Measurements from ENCODE around the gene DSG1. TPM values are rescaled to one million over a fixed set of nuclear protein-coding genes. Genes with fewer than 3 reads are reported as not detected.

The DSG1 gene
- total RNA-seq, 1 donor: not detected

GRCh38 chr18:31354990-31355389 is 37.0 kb downstream of the DSG1 start:
- Histone ChIP-seq H3K27ac (ENCODE audit: low read depth, low read length) (no peak overlapping the region), H2AFZ (ENCODE audit: low read length) (no peak overlapping the region), H3K9me3 (ENCODE audit: low read depth, low read length) (no peaks in the 10 kb centered on the region), H3K4me3 (ENCODE audit: insufficient read depth, low read length) (no peak overlapping the region), H3K4me2 (ENCODE audit: insufficient read depth, low read length) (no peak overlapping the region), H3K79me2 (ENCODE audit: insufficient read depth, low read length) (no peaks in the 10 kb centered on the region), H3K27me3 (ENCODE audit: insufficient read depth, low read length) (no peaks in the 10 kb centered on the region), H3K4me1 (ENCODE audit: insufficient read depth, low read length) (no peaks in the 10 kb centered on the region), H3K36me3 (ENCODE audit: insufficient read depth, low read length) (no peaks in the 10 kb centered on the region), H4K20me1 (ENCODE audit: insufficient read depth, low read length) (no peaks in the 10 kb centered on the region)
- no peak for TF ChIP-seq CTCF (IDR thresholded peaks at IDR 0.05; ENCODE audit: extremely low read depth, low read depth, low read length)
- no peak for DNase-seq (ENCODE audit: insufficient read length, low spot score, missing footprints)

- TF ChIP-seq CTCF (IDR thresholded peaks at IDR 0.05; ENCODE audit: extremely low read depth, low read depth, low read length): no peak
- Histone ChIP-seq H3K36me3 (ENCODE audit: insufficient read depth, low read length) (no peaks in the 10 kb centered on the region), H3K79me2 (ENCODE audit: insufficient read depth, low read length) (no peaks in the 10 kb centered on the region)
These were observed 38.1 kb downstream of the DSG1 start for GRCh38 chr18:31356025-31356424.

GRCh38 chr18:31364190-31364589 is 46.2 kb downstream of the DSG1 start:
- no peak overlapping the region for H3K4me3 ChIP-seq (ENCODE audit: insufficient read depth, low read length)
- DNase-seq (ENCODE audit: insufficient read length, low spot score, missing footprints): no peak
- H3K36me3 ChIP-seq (ENCODE audit: insufficient read depth, low read length): no peaks in the 10 kb centered on the region
- H3K27me3 ChIP-seq (ENCODE audit: insufficient read depth, low read length): no peaks in the 10 kb centered on the region
- no peak overlapping the region for H3K27ac ChIP-seq (ENCODE audit: low read depth, low read length)
- no peaks in the 10 kb centered on the region for H3K4me1 ChIP-seq (ENCODE audit: insufficient read depth, low read length)
- no peak overlapping the region for H3K4me2 ChIP-seq (ENCODE audit: insufficient read depth, low read length)
- no peak for TF ChIP-seq CTCF (IDR thresholded peaks at IDR 0.05; ENCODE audit: extremely low read depth, low read depth, low read length)
- H4K20me1 ChIP-seq (ENCODE audit: insufficient read depth, low read length): no peaks in the 10 kb centered on the region
- H3K9me3 ChIP-seq (ENCODE audit: low read depth, low read length): no peaks in the 10 kb centered on the region
- no peaks in the 10 kb centered on the region for H3K79me2 ChIP-seq (ENCODE audit: insufficient read depth, low read length)
- no peak overlapping the region for H2AFZ ChIP-seq (ENCODE audit: low read length)

More at GRCh38 chr18:31356025-31356424, 38.1 kb downstream of the DSG1 start:
- Histone ChIP-seq H2AFZ (ENCODE audit: low read length) (no peak overlapping the region), H3K4me1 (ENCODE audit: insufficient read depth, low read length) (no peaks in the 10 kb centered on the region), H3K27ac (ENCODE audit: low read depth, low read length) (no peak overlapping the region), H3K4me3 (ENCODE audit: insufficient read depth, low read length) (no peak overlapping the region), H3K27me3 (ENCODE audit: insufficient read depth, low read length) (no peaks in the 10 kb centered on the region), H3K9me3 (ENCODE audit: low read depth, low read length) (no peaks in the 10 kb centered on the region), H3K4me2 (ENCODE audit: insufficient read depth, low read length) (no peak overlapping the region), H4K20me1 (ENCODE audit: insufficient read depth, low read length) (no peaks in the 10 kb centered on the region)
- DNase-seq (ENCODE audit: insufficient read length, low spot score, missing footprints): no peak

GRCh38 chr18:31369478-31369877 is 51.5 kb downstream of the DSG1 start:
- H3K4me2 ChIP-seq (ENCODE audit: insufficient read depth, low read length): no peak overlapping the region
- no peak for DNase-seq (ENCODE audit: insufficient read length, low spot score, missing footprints)
- H3K9me3 ChIP-seq (ENCODE audit: low read depth, low read length): no peaks in the 10 kb centered on the region
- H4K20me1 ChIP-seq (ENCODE audit: insufficient read depth, low read length): no peaks in the 10 kb centered on the region
- no peak for TF ChIP-seq CTCF (IDR thresholded peaks at IDR 0.05; ENCODE audit: extremely low read depth, low read depth, low read length)
- H3K27ac ChIP-seq (ENCODE audit: low read depth, low read length): no peak overlapping the region
- no peaks in the 10 kb centered on the region for H3K27me3 ChIP-seq (ENCODE audit: insufficient read depth, low read length)
- no peaks in the 10 kb centered on the region for H3K36me3 ChIP-seq (ENCODE audit: insufficient read depth, low read length)
- H3K4me1 ChIP-seq (ENCODE audit: insufficient read depth, low read length): no peaks in the 10 kb centered on the region
- H3K4me3 ChIP-seq (ENCODE audit: insufficient read depth, low read length): no peak overlapping the region
- no peak overlapping the region for H2AFZ ChIP-seq (ENCODE audit: low read length)
- H3K79me2 ChIP-seq (ENCODE audit: insufficient read depth, low read length): no peaks in the 10 kb centered on the region

Measured in osteoblast (primary cell).